Esophagus muscularis mucosa (tissue), 4 donors: ENCODE results near the gene CLK3. TPM values are rescaled to one million over a fixed set of nuclear protein-coding genes. Genes with fewer than 3 reads are reported as not detected.

ENCODE experiments used
- DNase-seq: peaks from one replicate; pipeline ENCODE4 v3.0.0-alpha.2; 2017; ENCODE audit errors: extremely low spot score
- H3K27ac ChIP-seq, 4 donors: fragments of 200-600 bp; sonication (generic); replicated peaks in 1 of 4; 1 replicate in 3 of 4; 2 replicates in 1 of 4; pipeline ENCODE4 v1.5.1; 2016 to 2019; ENCODE audit warnings: mild to moderate bottlenecking in 1 of 4
- H3K27me3 ChIP-seq, 4 donors: fragments of 200-600 bp; sonication (generic); one replicate each; pipeline versions ENCODE4 v1.5.1 to v1.6.0; 2016 to 2019
- H3K36me3 ChIP-seq, 4 donors: fragments of 200-600 bp; sonication (generic); one replicate each; pipeline ENCODE4 v1.5.1; 2016 to 2019
- H3K4me1 ChIP-seq, 4 donors: fragments of 200-600 bp; sonication (generic); one replicate each; pipeline ENCODE4 v1.5.1; 2016 to 2019
- H3K4me3 ChIP-seq, 4 donors: fragments of 200-600 bp; sonication (generic); 1 replicate in 2 of 4; 2 replicates in 2 of 4; pipeline ENCODE4 v1.5.1; 2016 to 2019; ENCODE audit warnings: mild to moderate bottlenecking in 4 of 4, moderate library complexity in 1 of 4
- H3K9me3 ChIP-seq, 4 donors: fragments of 200-600 bp; sonication (generic); 1 replicate in 3 of 4; 2 replicates in 1 of 4; pipeline ENCODE4 v1.5.1; 2016 to 2019
- CTCF ChIP-seq, 3 experiments: fragments of 200-600 bp in 2 of 3; fragments of 450-650 bp in 1 of 3; sonication (generic) in 2 of 3; IDR thresholded peaks; one replicate each; pipeline ENCODE4 v1.5.1; 2017 to 2019; ENCODE audit warnings: antibody characterized with exemption in 3 of 3, mild to moderate bottlenecking in 2 of 3, moderate library complexity in 1 of 3
- EP300 ChIP-seq: sonication (generic); formaldehyde crosslinking; IDR thresholded peaks from one replicate; pipeline ENCODE4 v1.6.1; 2017; ENCODE audit warnings: antibody characterized with exemption
- POLR2A ChIP-seq: fragments of 450-650 bp; IDR thresholded peaks from one replicate; pipeline ENCODE4 v1.6.1; 2017; ENCODE audit warnings: antibody characterized with exemption, moderate library complexity, mild to moderate bottlenecking, low read depth
- POLR2AphosphoS5 ChIP-seq, 2 donors: sonication (generic); formaldehyde crosslinking; IDR thresholded peaks; one replicate each; pipeline ENCODE4 v1.6.1; 2017; ENCODE audit warnings: antibody characterized with exemption in 2 of 2
- WGBS: methylation state at CpG from one replicate; pipeline ENCODE4 v1.1.5; 2018; 5-methylcytosine and 5-hydroxymethylcytosine counted together
- intact Hi-C: fragments of 100-400 bp; cut with DNase I; formaldehyde crosslinking; loops from one replicate; pipeline ENCODE4 v1.15.1; 2023
- total RNA-seq, 4 donors: library from RNA; depleted of rRNA; stranded (reverse); fragments of >200 nt; gene quantifications; one replicate each; pipeline versions ENCODE4 v1.1.0 to v1.2.1, GENCODE V29; 2016

The CLK3 gene
- total RNA-seq, 4 donors from 2014 or later, result 74.6 to 89.8 (median 80.7) TPM

GRCh38 chr15:74643665-74644204 is 28.1 kb downstream of the CLK3 start:
- Histone ChIP-seq H3K27ac (no peak overlapping the region), H3K27me3 (no peaks in the 10 kb centered on the region), H3K36me3 (peaks cover 14 to 51% (median 28%) of the 10 kb centered on the region in 4 donors), H3K9me3 (no peaks in the 10 kb centered on the region), H3K4me3 (no peak overlapping the region), H3K4me1 (peaks cover 16 to 32% (median 18%) of the 10 kb centered on the region in 4 donors)
- DNase-seq, result no peak
- 88% methylated on average over 2 of the region's 2 CpGs for WGBS
- TF ChIP-seq POLR2AphosphoS5 (IDR thresholded peaks at IDR 0.05), result no peak
- no peak for TF ChIP-seq POLR2A
- TF ChIP-seq EP300, result no peak
- no peak for TF ChIP-seq CTCF (IDR thresholded peaks at IDR 0.05)
- intact Hi-C loops, result no loop called here

- Histone ChIP-seq H3K9me3 (no peaks in the 10 kb centered on the region), H3K4me1 (peaks cover 26 to 46% (median 33%) of the 10 kb centered on the region in 4 donors)
- intact Hi-C loops, result no loop called here
Measured at GRCh38 chr15:74646480-74646879, 30.8 kb downstream of the CLK3 start.

GRCh38 chr15:74648051-74648842 is 32.6 kb downstream of the CLK3 start:
- Histone ChIP-seq H3K27ac (no peak overlapping the region), H3K4me1 (peaks cover 33 to 43% (median 38%) of the 10 kb centered on the region in 4 donors), H3K4me3 (no peak overlapping the region), H3K36me3 (peaks cover 0 to 20% (median 3%) of the 10 kb centered on the region in 4 donors), H3K9me3 (no peaks in the 10 kb centered on the region), H3K27me3 (no peaks in the 10 kb centered on the region)
- WGBS, result 80% methylated on average over 5 of the region's 5 CpGs
- DNase-seq, result no peak
- TF ChIP-seq POLR2A (no peak), POLR2AphosphoS5 (IDR thresholded peaks at IDR 0.05) (no peak), CTCF (IDR thresholded peaks at IDR 0.05) (no peak)
- intact Hi-C loops, result no loop called here

More at GRCh38 chr15:74646480-74646879, 30.8 kb downstream of the CLK3 start:
- no peak overlapping the region for H3K4me3 ChIP-seq
- DNase-seq, result no peak
- no peak for TF ChIP-seq CTCF (IDR thresholded peaks at IDR 0.05)
- TF ChIP-seq POLR2A, result no peak
- TF ChIP-seq POLR2AphosphoS5 (IDR thresholded peaks at IDR 0.05), result no peak
- no peak for TF ChIP-seq EP300
- peaks cover 0 to 23% (median 4%) of the 10 kb centered on the region in 4 donors for H3K36me3 ChIP-seq
- H3K27me3 ChIP-seq, result no peaks in the 10 kb centered on the region
- no peak overlapping the region for H3K27ac ChIP-seq

- H3K4me3 ChIP-seq, result no peak overlapping the region
- no peaks in the 10 kb centered on the region for H3K27me3 ChIP-seq
- peak overlapping the region in 3 of 4 donors; percentile 2 to 22 (median 4) for H3K27ac ChIP-seq
- H3K36me3 ChIP-seq, result peaks cover 0 to 18% (median 7%) of the 10 kb centered on the region in 4 donors
- H3K9me3 ChIP-seq, result no peaks in the 10 kb centered on the region
- intact Hi-C loops, result no loop called here
- peaks cover 46 to 59% (median 50%) of the 10 kb centered on the region in 4 donors for H3K4me1 ChIP-seq
- DNase-seq, result no peak
- TF ChIP-seq EP300, result no peak
- no peak for TF ChIP-seq POLR2AphosphoS5 (IDR thresholded peaks at IDR 0.05)
- TF ChIP-seq CTCF (IDR thresholded peaks at IDR 0.05), result no peak
- TF ChIP-seq POLR2A, result no peak
- WGBS, result 71% methylated on average over 3 of the region's 3 CpGs
Measured at GRCh38 chr15:74651242-74651741, 35.7 kb downstream of the CLK3 start.
